Measurements from ENCODE around the gene IL10RB.

The IL10RB gene

GRCh38 chr21:33339918-33340317, 73.8 kb downstream of the IL10RB start:
- DNase-seq, result no peak

- DNase-seq, result no peak
These were observed 79.6 kb downstream of the IL10RB start for GRCh38 chr21:33345751-33346238.
